Activated naive CD4-positive, alpha-beta T cell treated with Interleukin-2 at 50 U/mL for 16 hours (primary cell): ENCODE data around the gene SCYGR5.
"Not testable (repeated sequence)": the region's sequence is repeated elsewhere in the genome, so short reads cannot be mapped to it uniquely, and the experiment has no call there.

Experiments used
- DNase-seq: peaks from one replicate; pipeline ENCODE4 v3.0.0-alpha.2; 2020

Gene SCYGR5

DNA sequence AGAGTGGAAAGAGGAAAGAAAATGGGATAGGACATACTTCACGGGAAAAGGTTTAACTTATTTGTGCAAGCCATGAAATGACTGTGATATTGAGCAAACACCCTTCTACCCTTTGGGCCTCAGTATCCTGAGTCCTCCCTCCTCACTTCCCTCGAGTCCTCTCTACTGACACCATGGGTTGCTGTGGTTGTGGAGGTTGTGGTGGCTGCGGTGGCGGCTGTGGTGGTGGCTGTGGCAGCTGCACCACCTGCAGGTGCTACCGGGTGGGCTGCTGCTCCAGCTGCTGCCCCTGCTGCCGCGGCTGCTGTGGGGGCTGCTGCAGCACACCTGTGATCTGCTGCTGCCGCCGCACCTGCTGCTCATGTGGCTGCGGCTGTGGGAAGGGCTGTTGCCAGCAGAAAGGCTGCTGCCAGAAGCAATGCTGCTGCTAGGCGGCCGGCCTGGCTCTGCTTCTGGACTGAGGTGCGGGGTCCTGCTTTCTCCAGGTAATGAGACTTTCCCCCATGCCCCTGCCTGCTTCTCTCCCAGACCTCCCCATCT, at the start of gene SCYGR5:
Gene SCYGR5 (plus strand): TSS at position 174 of the 540 bp plus-strand sequence. CDS start 0 bp downstream, at position 174.
- not testable (repeated sequence) for DNase-seq

GRCh38 chr2:227617316-227618230, 49.0 kb upstream of the SCYGR5 start, which contains the start of gene SCYGR4:
SCYGR4 (plus strand) TSS chr2:227617498; CDS start chr2:227617498, 0 bp downstream.
- DNase-seq: no peak

- DNase-seq: no peak
Measured at GRCh38 chr2:227623226-227623625, 43.4 kb upstream of the SCYGR5 start.

DNA sequence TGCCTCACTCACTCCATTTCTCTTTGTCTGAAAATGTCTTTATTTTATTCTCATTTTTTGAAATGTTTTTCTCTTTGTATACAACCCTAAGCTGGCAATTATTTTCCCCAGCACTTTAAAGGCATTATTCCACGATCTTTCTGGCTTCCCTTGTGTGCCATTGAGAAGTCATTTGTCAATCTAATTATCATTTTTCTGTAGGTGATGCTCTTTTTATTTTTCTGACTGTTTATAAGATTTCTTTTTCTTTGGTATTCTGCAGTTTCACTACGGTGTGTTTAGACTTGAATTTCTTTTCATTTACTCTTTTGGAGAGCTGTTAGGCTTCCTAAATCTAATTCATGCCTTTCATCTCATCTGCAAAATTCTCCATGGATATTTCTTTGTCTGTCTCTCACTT, 41.2 kb upstream of the SCYGR5 start:
- DNase-seq: no peak

GRCh38 chr2:227626580-227627151, 39.9 kb upstream of the SCYGR5 start:
- no peak for DNase-seq

- DNase-seq: no peak
Measured at GRCh38 chr2:227627769-227628168, 38.8 kb upstream of the SCYGR5 start.

- no peak for DNase-seq
Measured at GRCh38 chr2:227629435-227629834, 37.2 kb upstream of the SCYGR5 start.

DNA sequence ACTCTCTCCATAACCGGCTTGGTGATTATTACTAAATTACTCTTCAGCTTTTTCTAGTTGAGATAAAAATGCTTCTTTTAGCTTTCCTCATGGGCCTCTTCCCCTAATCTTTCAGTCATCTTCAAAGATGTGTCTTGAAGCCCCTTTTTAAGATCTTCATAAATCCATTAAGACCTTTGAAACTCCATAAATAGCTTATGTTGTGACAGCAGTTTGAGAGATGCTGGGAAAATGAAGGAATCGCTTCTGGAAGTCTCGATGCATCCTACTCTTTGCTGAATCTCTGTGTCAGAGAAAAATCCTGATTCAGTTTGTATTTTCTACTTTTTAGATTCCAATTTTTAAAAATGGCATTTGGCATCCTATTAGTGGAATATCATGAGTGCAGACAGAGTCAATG, 36.3 kb upstream of the SCYGR5 start:
- no peak for DNase-seq

- DNase-seq: no peak
Measured at GRCh38 chr2:227632827-227633226, 33.8 kb upstream of the SCYGR5 start.

DNA sequence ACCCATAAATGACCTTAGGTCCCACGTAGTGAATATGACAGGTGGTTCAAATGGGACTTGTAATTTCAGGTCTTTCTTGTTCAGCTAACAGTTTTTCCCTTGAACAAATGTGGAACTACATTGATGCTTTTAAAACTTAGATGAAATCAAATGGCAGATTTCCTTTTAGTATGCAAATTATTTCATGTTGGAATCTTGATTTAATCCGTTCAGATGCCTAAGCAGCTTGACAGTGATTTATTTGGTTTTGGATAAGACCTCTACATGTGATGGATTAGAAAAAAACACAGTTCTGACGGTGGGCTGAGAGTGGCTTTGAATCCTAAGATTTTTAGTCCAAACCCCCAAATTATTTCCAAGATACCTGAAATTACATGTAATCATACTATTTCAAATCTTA, 32.4 kb upstream of the SCYGR5 start:
- DNase-seq: no peak

DNA sequence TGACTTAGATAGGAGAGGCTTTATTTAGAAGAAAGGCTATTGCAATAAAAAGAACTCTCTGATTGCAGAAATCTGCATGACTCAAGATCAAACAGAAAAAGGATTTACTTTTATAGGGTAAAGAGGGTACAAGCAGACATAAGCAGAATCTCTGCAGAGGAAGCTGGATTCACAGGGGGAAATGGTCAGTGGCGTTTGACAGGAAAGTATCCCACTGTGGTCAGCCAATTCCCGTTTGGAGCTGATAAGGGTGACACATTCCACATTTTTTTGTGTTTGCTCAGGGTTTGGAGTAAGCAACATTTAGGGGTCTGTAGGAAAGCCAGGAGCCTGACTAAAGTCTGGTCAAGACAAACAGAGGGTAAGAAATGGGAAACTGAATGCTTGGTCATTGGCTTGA, 23.9 kb upstream of the SCYGR5 start:
- no peak for DNase-seq

DNA sequence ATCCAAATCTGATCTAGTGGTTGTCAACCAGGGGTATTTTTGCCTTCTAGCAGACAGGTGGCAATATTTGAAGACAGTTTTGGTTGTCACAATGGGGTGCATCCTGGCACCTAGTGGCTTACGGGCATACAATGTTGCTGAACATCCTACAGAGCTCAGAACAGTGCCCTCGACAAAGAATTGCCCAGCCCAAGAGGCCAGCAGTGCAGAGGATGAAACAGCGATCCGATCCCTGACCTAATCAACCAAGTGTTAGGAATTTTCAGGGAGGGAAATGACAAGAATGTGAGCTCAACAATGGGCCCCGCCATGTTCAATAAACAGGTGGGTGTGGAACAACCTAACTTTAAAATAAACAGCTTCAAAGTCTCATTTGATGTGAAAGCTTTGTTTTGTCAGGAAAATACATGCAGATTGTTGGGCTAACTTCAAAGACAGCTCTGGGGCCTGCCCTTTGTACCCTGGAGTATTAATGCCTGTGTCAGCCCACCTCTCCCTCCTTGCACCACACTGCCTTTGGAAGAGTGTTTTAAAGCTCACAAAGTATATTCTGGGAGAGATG, 22.5 kb upstream of the SCYGR5 start:
- DNase-seq: no peak

DNA sequence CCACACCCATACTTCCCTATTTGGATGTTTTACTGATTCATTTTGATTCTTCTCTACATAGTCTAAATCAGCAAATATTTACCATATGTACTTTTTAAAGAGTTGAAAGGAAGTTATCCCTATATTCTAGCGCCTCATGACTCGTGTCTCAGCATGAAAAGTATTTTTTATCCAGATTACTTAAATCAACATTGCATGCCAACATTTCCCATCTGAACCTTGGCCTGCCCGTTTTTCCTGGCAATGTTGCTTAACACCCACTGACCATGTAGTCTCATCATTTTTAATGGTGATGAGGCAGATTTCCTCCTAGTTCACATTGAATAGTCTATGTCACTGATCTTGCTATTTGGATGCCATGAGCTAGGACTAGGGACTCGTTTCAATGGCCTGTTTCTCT, 13.2 kb upstream of the SCYGR5 start:
- no peak for DNase-seq

GRCh38 chr2:227654426-227654825, 12.2 kb upstream of the SCYGR5 start:
- DNase-seq: no peak

- no peak for DNase-seq
Measured at GRCh38 chr2:227655454-227655853, 11.2 kb upstream of the SCYGR5 start.

DNA sequence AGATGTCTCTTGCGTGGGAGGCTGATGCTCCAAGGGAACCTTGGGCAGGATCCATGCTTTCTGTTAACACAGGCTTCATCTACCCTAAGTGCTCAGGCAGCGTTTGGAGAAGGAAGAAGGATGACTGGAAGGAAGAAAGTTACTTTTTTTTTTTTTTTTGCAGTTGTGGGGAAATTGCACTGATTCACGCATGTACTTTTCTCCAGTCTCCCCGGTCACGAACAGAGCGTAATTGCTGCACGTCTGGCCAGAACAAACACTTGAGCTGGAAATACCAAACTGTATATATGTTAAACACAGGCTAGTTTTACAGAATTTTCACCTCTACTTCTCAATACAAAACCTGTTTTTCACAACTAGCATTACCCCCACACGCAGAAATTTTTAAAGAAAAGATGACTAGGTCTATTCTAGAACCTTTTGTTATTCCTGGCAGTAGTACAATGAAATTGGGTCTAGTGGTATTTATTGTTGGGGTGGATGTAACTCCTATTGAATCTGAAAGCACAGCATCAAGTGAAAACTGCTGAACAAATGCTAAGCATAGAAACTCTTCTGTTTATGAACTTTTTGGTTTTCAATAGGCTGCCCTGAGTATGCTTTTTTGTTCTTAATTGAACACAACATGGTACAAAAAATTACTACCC, 9.3 kb upstream of the SCYGR5 start:
- DNase-seq: no peak

DNA sequence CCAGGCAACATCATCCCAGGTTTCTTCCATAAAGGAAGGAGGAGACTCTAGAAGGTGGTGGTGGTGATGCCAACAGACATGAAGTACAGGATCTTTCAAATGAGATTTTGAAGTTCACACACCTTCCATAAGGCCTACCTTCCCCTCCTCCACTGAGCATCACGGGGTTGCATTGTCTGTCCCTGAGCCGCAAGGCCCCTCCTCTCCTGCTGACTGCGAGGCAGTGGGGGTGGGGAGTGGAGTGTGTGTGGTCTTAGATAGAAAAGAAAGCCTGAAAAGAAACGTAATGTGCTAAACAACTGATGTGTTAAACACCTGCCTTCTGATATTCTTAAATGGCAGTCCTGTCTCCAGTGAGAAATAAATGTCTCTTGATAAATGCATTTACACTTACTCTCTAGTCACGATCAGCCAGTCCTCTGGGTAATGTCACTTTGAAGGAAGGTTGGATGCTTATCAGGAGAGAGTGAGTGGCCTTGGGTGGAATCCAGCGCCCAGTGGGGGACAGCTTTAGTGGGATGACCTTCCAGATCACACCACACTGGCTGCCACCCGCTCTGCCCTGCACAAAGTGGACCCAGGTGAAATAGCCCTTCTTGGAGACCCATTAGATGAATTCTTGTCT, 5.5 kb upstream of the SCYGR5 start:
- no peak for DNase-seq

DNA sequence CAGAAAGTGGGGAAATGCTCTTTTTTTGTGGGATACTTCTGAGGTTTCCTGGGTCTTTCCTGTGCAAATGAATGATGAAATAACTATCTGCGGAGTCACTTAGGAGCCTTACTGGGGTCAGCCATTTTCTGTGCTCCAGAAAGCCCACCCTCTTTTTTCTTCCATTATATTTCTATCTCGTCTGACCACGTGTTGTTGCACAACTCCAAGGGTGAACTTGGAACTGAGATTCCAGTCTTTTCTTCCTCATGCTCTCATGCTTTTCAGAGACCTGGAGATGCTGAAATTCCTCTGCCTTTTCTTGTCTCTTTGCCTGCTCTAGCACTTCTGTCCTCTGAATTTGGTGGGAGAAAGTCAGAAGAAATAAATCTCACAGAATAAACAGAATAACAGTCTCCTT, 4.8 kb upstream of the SCYGR5 start:
- DNase-seq: no peak

- DNase-seq: no peak
Measured at GRCh38 chr2:227665189-227665940, 1.2 kb upstream of the SCYGR5 start.

- no peak for DNase-seq
Measured at GRCh38 chr2:227671170-227671905, 4.7 kb downstream of the SCYGR5 start.

GRCh38 chr2:227673620-227674019, 7.0 kb downstream of the SCYGR5 start:
- not testable (repeated sequence) for DNase-seq
